ENCODE results near the gene DAG1. TPM values are rescaled to one million over a fixed set of nuclear protein-coding genes. Genes with fewer than 3 reads are reported as not detected.

Gene DAG1
- total and polyA plus RNA-seq, 2 experiments from 2014 or later = 29.9 to 152 TPM

DNA sequence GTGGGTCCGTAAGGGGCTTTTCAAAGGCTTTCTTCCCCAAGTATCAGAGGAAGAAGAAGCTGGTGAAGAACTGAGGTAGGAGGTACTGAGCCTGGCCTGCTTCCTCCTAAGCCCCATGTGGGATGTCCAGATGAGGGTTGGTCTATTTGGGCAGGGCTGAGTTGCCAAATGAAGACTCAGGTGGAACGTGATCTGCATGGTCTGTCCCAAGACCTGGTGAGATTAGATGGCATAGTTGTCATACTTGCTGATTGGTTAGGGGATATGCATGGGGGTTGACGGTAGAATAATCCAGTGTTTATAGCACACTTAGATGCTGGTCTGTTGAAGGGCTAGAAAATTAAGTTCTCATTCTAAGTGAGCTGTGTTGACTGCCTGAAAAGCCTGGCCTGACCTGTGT, 47.9 kb downstream of the DAG1 start:
- H3K36me3 ChIP-seq (ENCODE audit: insufficient read depth) = peaks cover 4% of the 10 kb centered on the region

More for the DNA sequence above, 47.9 kb downstream of the DAG1 start:
- no peaks in the 10 kb centered on the region for H3K27me3 ChIP-seq (ENCODE audit: insufficient read depth)
- peaks cover 51% of the 10 kb centered on the region for H3K36me3 Mint-ChIP-seq (ENCODE audit: low read depth)
- DNase-seq (ENCODE audit: low spot score) (no peak), ATAC-seq (no peak)
- peaks cover 3% of the 10 kb centered on the region; the same call in 1 of the 2 replicates for H3F3A ChIP-seq (replicated peaks; ENCODE audit: low read depth)
- H2AFZ ChIP-seq = no peak overlapping the region
- H3K4me3 ChIP-seq = no peak overlapping the region
- H3K79me2 ChIP-seq (replicated peaks; ENCODE audit: insufficient read depth) = peaks cover 36% of the 10 kb centered on the region
- H3K9me3 Mint-ChIP-seq = no peaks in the 10 kb centered on the region
- no peak overlapping the region for H3K27ac ChIP-seq (ENCODE audit: low read depth)
- H3K9me2 ChIP-seq (ENCODE audit: insufficient read depth) = no peaks in the 10 kb centered on the region
- peaks cover 2% of the 10 kb centered on the region for H3K27me3 Mint-ChIP-seq (ENCODE audit: insufficient read depth, low read depth, poor library complexity)
- H3K27ac Mint-ChIP-seq = no peak overlapping the region
- no peak for TF ChIP-seq CREB1 (CRISPR knock-in tag; IDR thresholded peaks at IDR 0.05; ENCODE audit: low read depth)
- no peak for TF ChIP-seq ZNF331 (CRISPR knock-in tag; IDR thresholded peaks at IDR 0.05; ENCODE audit: low read depth)
- TF ChIP-seq, protein P1, sequence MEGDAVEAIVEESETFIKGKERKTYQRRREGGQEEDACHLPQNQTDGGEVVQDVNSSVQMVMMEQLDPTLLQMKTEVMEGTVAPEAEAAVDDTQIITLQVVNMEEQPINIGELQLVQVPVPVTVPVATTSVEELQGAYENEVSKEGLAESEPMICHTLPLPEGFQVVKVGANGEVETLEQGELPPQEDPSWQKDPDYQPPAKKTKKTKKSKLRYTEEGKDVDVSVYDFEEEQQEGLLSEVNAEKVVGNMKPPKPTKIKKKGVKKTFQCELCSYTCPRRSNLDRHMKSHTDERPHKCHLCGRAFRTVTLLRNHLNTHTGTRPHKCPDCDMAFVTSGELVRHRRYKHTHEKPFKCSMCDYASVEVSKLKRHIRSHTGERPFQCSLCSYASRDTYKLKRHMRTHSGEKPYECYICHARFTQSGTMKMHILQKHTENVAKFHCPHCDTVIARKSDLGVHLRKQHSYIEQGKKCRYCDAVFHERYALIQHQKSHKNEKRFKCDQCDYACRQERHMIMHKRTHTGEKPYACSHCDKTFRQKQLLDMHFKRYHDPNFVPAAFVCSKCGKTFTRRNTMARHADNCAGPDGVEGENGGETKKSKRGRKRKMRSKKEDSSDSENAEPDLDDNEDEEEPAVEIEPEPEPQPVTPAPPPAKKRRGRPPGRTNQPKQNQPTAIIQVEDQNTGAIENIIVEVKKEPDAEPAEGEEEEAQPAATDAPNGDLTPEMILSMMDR (conservative IDR thresholded peaks at IDR 0.05; ENCODE audit: low read depth in 2 of 2) = no peak
- TF ChIP-seq EZH2phosphoT487 (IDR thresholded peaks at IDR 0.05; ENCODE audit: unreplicated experiment) = no peak
- no peak for TF ChIP-seq NANOG (IDR thresholded peaks at IDR 0.05; ENCODE audit: borderline replicate concordance)
- no peak for TF ChIP-seq STAT1 (IDR thresholded peaks at IDR 0.05; ENCODE audit: unreplicated experiment)
- TF ChIP-seq, protein P2, sequence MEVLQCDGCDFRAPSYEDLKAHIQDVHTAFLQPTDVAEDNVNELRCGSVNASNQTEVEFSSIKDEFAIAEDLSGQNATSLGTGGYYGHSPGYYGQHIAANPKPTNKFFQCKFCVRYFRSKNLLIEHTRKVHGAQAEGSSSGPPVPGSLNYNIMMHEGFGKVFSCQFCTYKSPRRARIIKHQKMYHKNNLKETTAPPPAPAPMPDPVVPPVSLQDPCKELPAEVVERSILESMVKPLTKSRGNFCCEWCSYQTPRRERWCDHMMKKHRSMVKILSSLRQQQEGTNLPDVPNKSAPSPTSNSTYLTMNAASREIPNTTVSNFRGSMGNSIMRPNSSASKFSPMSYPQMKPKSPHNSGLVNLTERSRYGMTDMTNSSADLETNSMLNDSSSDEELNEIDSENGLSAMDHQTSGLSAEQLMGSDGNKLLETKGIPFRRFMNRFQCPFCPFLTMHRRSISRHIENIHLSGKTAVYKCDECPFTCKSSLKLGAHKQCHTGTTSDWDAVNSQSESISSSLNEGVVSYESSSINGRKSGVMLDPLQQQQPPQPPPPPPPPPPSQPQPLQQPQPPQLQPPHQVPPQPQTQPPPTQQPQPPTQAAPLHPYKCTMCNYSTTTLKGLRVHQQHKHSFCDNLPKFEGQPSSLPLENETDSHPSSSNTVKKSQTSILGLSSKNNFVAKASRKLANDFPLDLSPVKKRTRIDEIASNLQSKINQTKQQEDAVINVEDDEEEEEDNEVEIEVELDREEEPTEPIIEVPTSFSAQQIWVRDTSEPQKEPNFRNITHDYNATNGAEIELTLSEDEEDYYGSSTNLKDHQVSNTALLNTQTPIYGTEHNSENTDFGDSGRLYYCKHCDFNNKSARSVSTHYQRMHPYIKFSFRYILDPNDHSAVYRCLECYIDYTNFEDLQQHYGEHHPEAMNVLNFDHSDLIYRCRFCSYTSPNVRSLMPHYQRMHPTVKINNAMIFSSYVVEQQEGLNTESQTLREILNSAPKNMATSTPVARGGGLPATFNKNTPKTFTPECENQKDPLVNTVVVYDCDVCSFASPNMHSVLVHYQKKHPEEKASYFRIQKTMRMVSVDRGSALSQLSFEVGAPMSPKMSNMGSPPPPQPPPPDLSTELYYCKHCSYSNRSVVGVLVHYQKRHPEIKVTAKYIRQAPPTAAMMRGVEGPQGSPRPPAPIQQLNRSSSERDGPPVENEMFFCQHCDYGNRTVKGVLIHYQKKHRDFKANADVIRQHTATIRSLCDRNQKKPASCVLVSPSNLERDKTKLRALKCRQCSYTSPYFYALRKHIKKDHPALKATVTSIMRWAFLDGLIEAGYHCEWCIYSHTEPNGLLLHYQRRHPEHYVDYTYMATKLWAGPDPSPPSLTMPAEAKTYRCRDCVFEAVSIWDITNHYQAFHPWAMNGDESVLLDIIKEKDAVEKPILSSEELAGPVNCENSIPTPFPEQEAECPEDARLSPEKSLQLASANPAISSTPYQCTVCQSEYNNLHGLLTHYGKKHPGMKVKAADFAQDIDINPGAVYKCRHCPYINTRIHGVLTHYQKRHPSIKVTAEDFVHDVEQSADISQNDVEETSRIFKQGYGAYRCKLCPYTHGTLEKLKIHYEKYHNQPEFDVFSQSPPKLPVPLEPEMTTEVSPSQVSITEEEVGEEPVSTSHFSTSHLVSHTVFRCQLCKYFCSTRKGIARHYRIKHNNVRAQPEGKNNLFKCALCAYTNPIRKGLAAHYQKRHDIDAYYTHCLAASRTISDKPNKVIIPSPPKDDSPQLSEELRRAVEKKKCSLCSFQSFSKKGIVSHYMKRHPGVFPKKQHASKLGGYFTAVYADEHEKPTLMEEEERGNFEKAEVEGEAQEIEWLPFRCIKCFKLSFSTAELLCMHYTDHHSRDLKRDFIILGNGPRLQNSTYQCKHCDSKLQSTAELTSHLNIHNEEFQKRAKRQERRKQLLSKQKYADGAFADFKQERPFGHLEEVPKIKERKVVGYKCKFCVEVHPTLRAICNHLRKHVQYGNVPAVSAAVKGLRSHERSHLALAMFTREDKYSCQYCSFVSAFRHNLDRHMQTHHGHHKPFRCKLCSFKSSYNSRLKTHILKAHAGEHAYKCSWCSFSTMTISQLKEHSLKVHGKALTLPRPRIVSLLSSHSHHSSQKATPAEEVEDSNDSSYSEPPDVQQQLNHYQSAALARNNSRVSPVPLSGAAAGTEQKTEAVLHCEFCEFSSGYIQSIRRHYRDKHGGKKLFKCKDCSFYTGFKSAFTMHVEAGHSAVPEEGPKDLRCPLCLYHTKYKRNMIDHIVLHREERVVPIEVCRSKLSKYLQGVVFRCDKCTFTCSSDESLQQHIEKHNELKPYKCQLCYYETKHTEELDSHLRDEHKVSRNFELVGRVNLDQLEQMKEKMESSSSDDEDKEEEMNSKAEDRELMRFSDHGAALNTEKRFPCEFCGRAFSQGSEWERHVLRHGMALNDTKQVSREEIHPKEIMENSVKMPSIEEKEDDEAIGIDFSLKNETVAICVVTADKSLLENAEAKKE (CRISPR knock-in tag; IDR thresholded peaks at IDR 0.05) = no peak
- TF ChIP-seq, protein P3, sequence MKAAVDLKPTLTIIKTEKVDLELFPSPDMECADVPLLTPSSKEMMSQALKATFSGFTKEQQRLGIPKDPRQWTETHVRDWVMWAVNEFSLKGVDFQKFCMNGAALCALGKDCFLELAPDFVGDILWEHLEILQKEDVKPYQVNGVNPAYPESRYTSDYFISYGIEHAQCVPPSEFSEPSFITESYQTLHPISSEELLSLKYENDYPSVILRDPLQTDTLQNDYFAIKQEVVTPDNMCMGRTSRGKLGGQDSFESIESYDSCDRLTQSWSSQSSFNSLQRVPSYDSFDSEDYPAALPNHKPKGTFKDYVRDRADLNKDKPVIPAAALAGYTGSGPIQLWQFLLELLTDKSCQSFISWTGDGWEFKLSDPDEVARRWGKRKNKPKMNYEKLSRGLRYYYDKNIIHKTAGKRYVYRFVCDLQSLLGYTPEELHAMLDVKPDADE (IDR thresholded peaks at IDR 0.05) = no peak
- TF ChIP-seq, protein P4, sequence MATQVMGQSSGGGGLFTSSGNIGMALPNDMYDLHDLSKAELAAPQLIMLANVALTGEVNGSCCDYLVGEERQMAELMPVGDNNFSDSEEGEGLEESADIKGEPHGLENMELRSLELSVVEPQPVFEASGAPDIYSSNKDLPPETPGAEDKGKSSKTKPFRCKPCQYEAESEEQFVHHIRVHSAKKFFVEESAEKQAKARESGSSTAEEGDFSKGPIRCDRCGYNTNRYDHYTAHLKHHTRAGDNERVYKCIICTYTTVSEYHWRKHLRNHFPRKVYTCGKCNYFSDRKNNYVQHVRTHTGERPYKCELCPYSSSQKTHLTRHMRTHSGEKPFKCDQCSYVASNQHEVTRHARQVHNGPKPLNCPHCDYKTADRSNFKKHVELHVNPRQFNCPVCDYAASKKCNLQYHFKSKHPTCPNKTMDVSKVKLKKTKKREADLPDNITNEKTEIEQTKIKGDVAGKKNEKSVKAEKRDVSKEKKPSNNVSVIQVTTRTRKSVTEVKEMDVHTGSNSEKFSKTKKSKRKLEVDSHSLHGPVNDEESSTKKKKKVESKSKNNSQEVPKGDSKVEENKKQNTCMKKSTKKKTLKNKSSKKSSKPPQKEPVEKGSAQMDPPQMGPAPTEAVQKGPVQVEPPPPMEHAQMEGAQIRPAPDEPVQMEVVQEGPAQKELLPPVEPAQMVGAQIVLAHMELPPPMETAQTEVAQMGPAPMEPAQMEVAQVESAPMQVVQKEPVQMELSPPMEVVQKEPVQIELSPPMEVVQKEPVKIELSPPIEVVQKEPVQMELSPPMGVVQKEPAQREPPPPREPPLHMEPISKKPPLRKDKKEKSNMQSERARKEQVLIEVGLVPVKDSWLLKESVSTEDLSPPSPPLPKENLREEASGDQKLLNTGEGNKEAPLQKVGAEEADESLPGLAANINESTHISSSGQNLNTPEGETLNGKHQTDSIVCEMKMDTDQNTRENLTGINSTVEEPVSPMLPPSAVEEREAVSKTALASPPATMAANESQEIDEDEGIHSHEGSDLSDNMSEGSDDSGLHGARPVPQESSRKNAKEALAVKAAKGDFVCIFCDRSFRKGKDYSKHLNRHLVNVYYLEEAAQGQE (IDR thresholded peaks at IDR 0.05; ENCODE audit: unreplicated experiment) = no peak
- no peak for TF ChIP-seq JUNB (IDR thresholded peaks at IDR 0.05; ENCODE audit: unreplicated experiment)
- TF ChIP-seq EZH2 (IDR thresholded peaks at IDR 0.05; ENCODE audit: low read depth, unreplicated experiment) = no peak
- no peak for TF ChIP-seq ZNF114 (CRISPR knock-in tag; IDR thresholded peaks at IDR 0.05)
- no peak for TF ChIP-seq POLR2AphosphoS5 (IDR thresholded peaks at IDR 0.05; ENCODE audit: low read depth)
- no peak overlapping the region for H3K4me2 ChIP-seq
- peaks cover 14% of the 10 kb centered on the region for H4K20me1 ChIP-seq (replicated peaks; ENCODE audit: insufficient read depth)
- H3K4me1 Mint-ChIP-seq = peaks cover 3% of the 10 kb centered on the region; the same call in 2 of the 3 replicates
- H3K4me1 ChIP-seq (ENCODE audit: insufficient read depth) = no peaks in the 10 kb centered on the region
- H3K4me3 Mint-ChIP-seq = no peak overlapping the region
